GM23338 (cell line): ENCODE results near the gene ZNF609. TPM values are rescaled to one million over a fixed set of nuclear protein-coding genes. Genes with fewer than 3 reads are reported as not detected.
A peak's percentile ranks its signal among the peaks of the same experiment; 100 is the strongest.

ENCODE experiments used
- ATAC-seq: fragments of 200-7000 bp; cut with Tn5 transposase; 3 replicates; pipeline ENCODE4 v1.9.1; 2020
- DNase-seq: peaks from one replicate; pipeline ENCODE4 v3.0.0-alpha.2; 2015; ENCODE audit warnings: low spot score
- H2AFZ ChIP-seq: fragments of 200-600 bp; sonication (generic); 2 replicates; pipeline ENCODE4 v1.8.0; 2016; ENCODE audit warnings: antibody characterized with exemption, mild to moderate bottlenecking, moderate library complexity
- H3F3A ChIP-seq: fragments of 200-600 bp; sonication (generic); replicated peaks from 2 replicates; pipeline ENCODE4 v1.8.0; 2017; ENCODE audit warnings: antibody characterized with exemption, mixed run types, low read depth
- H3K27ac ChIP-seq: fragments of 200-600 bp; sonication (generic); 2 replicates; pipeline ENCODE4 v1.6.1; 2016; ENCODE audit warnings: low read depth
- H3K27me3 ChIP-seq: fragments of 200-600 bp; sonication (generic); 2 replicates; pipeline ENCODE4 v1.8.0; 2016; ENCODE audit warnings: mild to moderate bottlenecking, mixed run types, moderate library complexity; ENCODE audit not compliant: insufficient read depth
- H3K36me3 ChIP-seq: fragments of 200-600 bp; sonication (generic); 2 replicates; pipeline ENCODE4 v1.8.0; 2016; ENCODE audit warnings: mild to moderate bottlenecking; ENCODE audit not compliant: insufficient read depth
- H3K4me1 ChIP-seq: fragments of 200-600 bp; sonication (generic); 2 replicates; pipeline ENCODE4 v1.8.0; 2016; ENCODE audit warnings: mild to moderate bottlenecking, moderate library complexity; ENCODE audit not compliant: insufficient read depth
- H3K4me2 ChIP-seq: fragments of 200-600 bp; sonication (generic); 2 replicates; pipeline ENCODE4 v1.7.1; 2017; ENCODE audit warnings: mixed run types
- H3K4me3 ChIP-seq: fragments of 200-600 bp; sonication (generic); 2 replicates; pipeline ENCODE4 v1.6.1; 2016; ENCODE audit warnings: mixed run types
- H3K79me2 ChIP-seq: fragments of 200-600 bp; sonication (generic); replicated peaks from 2 replicates; pipeline ENCODE4 v1.8.0; 2017; ENCODE audit warnings: mild to moderate bottlenecking; ENCODE audit not compliant: insufficient read depth
- H3K9me2 ChIP-seq: fragments of 200-600 bp; sonication (generic); 2 replicates; pipeline ENCODE4 v1.8.0; 2017; ENCODE audit not compliant: insufficient read depth
- H4K20me1 ChIP-seq: fragments of 200-600 bp; sonication (generic); replicated peaks from 2 replicates; pipeline ENCODE4 v1.8.0; 2017; ENCODE audit warnings: mild to moderate bottlenecking; ENCODE audit not compliant: insufficient read depth
- H3K27ac Mint-ChIP-seq: 2 replicates; pipeline ENCODE4 v1.8.0; 2020; ENCODE audit warnings: inconsistent platforms, mild to moderate bottlenecking, moderate library complexity, mixed read lengths
- H3K27me3 Mint-ChIP-seq: 3 replicates; pipeline ENCODE4 v1.8.0; 2022; ENCODE audit warnings: low read depth, mild to moderate bottlenecking, moderate library complexity, mixed read lengths, inconsistent platforms; ENCODE audit not compliant: insufficient read depth, poor library complexity
- H3K36me3 Mint-ChIP-seq: 3 replicates; pipeline ENCODE4 v1.8.0; 2021; ENCODE audit warnings: low read depth, mild to moderate bottlenecking, inconsistent platforms, moderate library complexity, mixed read lengths
- H3K4me1 Mint-ChIP-seq: 3 replicates; pipeline ENCODE4 v1.8.0; 2020; ENCODE audit warnings: mild to moderate bottlenecking, inconsistent platforms, mixed read lengths
- H3K4me3 Mint-ChIP-seq: 3 replicates; pipeline ENCODE4 v1.8.0; 2021; ENCODE audit warnings: moderate library complexity, mild to moderate bottlenecking, inconsistent platforms, mixed read lengths
- H3K9me3 Mint-ChIP-seq: 3 replicates; pipeline ENCODE4 v1.8.0; 2020; ENCODE audit warnings: moderate library complexity, mild to moderate bottlenecking, inconsistent platforms, mixed read lengths
- ETS1 ChIP-seq: IDR thresholded peaks from 2 replicates; pipeline ENCODE4 v1.6.1; 2016; ENCODE audit warnings: antibody characterized with exemption
- JUNB ChIP-seq: IDR thresholded peaks from one replicate; pipeline ENCODE4 v1.6.1; 2016; ENCODE audit warnings: antibody characterized with exemption; ENCODE audit not compliant: unreplicated experiment
- NANOG ChIP-seq: IDR thresholded peaks from 2 replicates; pipeline ENCODE4 v1.6.1; 2016; ENCODE audit warnings: antibody characterized with exemption, borderline replicate concordance
- POLR2AphosphoS5 ChIP-seq: IDR thresholded peaks from 2 replicates; pipeline ENCODE4 v1.6.1; 2016; ENCODE audit warnings: antibody characterized with exemption, low read depth
- STAT1 ChIP-seq: IDR thresholded peaks from one replicate; pipeline ENCODE4 v1.6.1; 2016; ENCODE audit warnings: antibody characterized with exemption; ENCODE audit not compliant: unreplicated experiment
- ZNF114 ChIP-seq: fragments of 250-450 bp; sonication (Bioruptor Pico); IDR thresholded peaks from 2 replicates; pipeline ENCODE4 v1.5.0; 2020; ENCODE audit warnings: mild to moderate bottlenecking, moderate library complexity
- polyA plus RNA-seq: library from polyadenylated mRNA; unstranded; fragments of >200 nt; fragmentation: Nextera tagmentation; extraction: Ambion mirVana; gene quantifications from 2 replicates; pipeline ENCODE4 v1.2.1, GENCODE V29; 2016
- total RNA-seq: library from RNA; depleted of rRNA; stranded (reverse); fragments of >200 nt; shearing (Covaris generic); gene quantifications from 2 replicates; pipeline ENCODE4 v1.2.3, GENCODE V29; 2014
- TF ChIP-seq, protein P1 (sequence below): IDR thresholded peaks from one replicate; pipeline ENCODE4 v1.6.1; 2018; ENCODE audit warnings: antibody characterized with exemption; ENCODE audit not compliant: unreplicated experiment

The ZNF609 gene
- total and polyA plus RNA-seq, 2 experiments from 2014 or later: 26.4 to 40.2 TPM

DNA sequence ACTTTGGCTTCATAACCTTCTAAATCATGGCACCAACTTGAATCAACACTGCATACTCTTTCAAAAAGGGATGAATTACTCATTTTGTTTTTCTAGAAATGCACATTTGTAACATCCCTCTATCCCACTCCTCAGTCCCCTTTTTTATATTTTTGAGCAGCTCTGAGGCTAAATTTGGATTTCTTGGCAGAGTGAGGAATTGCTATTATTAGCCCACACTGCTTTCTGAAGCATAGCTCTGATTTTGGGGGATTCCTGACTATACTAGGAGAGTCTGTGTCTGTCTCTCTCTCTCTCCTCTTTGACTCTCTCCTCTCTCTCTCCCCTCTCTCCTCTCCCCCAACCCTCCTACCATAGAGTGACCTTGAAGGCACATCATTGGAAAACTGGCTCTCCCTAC, 238.4 kb downstream of the ZNF609 start:
- Histone ChIP-seq H3K4me3 (peak overlapping the region; percentile 74), H3K27me3 (no peaks in the 10 kb centered on the region), H3K4me2 (peak overlapping the region; percentile 94), H3K36me3 (peaks cover 22% of the 10 kb centered on the region), H3F3A (peaks cover 46% of the 10 kb centered on the region), H2AFZ (no peak overlapping the region), H4K20me1 (peaks cover 54% of the 10 kb centered on the region), H3K27ac (peak overlapping the region; percentile 99), H3K9me2 (no peaks in the 10 kb centered on the region), H3K79me2 (peaks cover 87% of the 10 kb centered on the region), H3K4me1 (peaks cover 52% of the 10 kb centered on the region)
- H3K36me3 Mint-ChIP-seq: peaks cover 81% of the 10 kb centered on the region
- H3K4me1 Mint-ChIP-seq: peaks cover 69% of the 10 kb centered on the region
- H3K27ac Mint-ChIP-seq: peak overlapping the region; percentile 100
- DNase-seq: no peak
- peak overlapping the region; percentile 77 for H3K4me3 Mint-ChIP-seq
- no peak for TF ChIP-seq STAT1
- no peak for TF ChIP-seq ZNF114
- H3K27me3 Mint-ChIP-seq: peaks cover 20% of the 10 kb centered on the region
- no peaks in the 10 kb centered on the region for H3K9me3 Mint-ChIP-seq
- ATAC-seq: no peak

GRCh38 chr15:64699751-64700388, 239.5 kb downstream of the ZNF609 start:
- peak overlapping the region; percentile 100 for H3K27ac Mint-ChIP-seq
- ATAC-seq (peak; percentile 64), DNase-seq (peak; percentile 90)
- H4K20me1 ChIP-seq: peaks cover 45% of the 10 kb centered on the region
- H3K4me1 ChIP-seq: peaks cover 57% of the 10 kb centered on the region
- peaks cover 76% of the 10 kb centered on the region for H3K79me2 ChIP-seq
- TF ChIP-seq NANOG: 0 out of 2 replicates have a peak, but pooled peaks have one; percentile 2
- TF ChIP-seq ETS1: peak; percentile 15; the same call in 1 of the 2 replicates
- TF ChIP-seq POLR2AphosphoS5: peak; percentile 53
- TF ChIP-seq JUNB: no peak
- peaks cover 43% of the 10 kb centered on the region for H3F3A ChIP-seq
- H3K27ac ChIP-seq: peak overlapping the region; percentile 99
- H3K4me1 Mint-ChIP-seq: peaks cover 65% of the 10 kb centered on the region
- peak overlapping the region; percentile 94 for H3K4me2 ChIP-seq
- H3K4me3 ChIP-seq: peak overlapping the region; percentile 74
- H3K36me3 Mint-ChIP-seq: peaks cover 74% of the 10 kb centered on the region
- peak overlapping the region; percentile 77 for H3K4me3 Mint-ChIP-seq
- H3K27me3 ChIP-seq: no peaks in the 10 kb centered on the region
- H3K9me3 Mint-ChIP-seq: no peaks in the 10 kb centered on the region
- H3K27me3 Mint-ChIP-seq: peaks cover 15% of the 10 kb centered on the region
- no peak overlapping the region for H2AFZ ChIP-seq
- peaks cover 11% of the 10 kb centered on the region for H3K36me3 ChIP-seq
- no peaks in the 10 kb centered on the region for H3K9me2 ChIP-seq

DNA sequence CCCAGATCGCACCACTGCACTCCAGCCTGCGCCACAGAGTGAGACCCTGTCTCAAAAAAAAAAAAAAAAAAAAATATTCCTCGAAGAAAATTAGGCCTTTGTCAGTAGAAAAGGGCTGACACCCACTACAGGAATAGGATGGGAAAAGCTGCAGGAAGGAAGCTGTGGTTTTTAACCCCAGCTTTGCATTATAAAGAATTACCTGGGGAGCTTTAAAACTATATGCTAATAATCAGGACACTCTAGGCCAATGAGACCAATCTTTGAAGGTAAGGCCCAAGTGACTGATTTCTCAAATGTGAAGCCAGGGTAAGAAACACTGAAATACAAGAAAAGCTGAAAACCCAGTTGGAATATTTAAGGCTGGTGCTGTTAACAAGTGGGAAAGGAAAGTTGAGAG, 240.7 kb downstream of the ZNF609 start:
- H3K4me2 ChIP-seq: peak overlapping the region; percentile 94
- Mint-ChIP-seq H3K4me1 (peaks cover 56% of the 10 kb centered on the region), H3K4me3 (peak overlapping the region; percentile 77), H3K27ac (peak overlapping the region; percentile 100), H3K36me3 (peaks cover 63% of the 10 kb centered on the region), H3K9me3 (no peaks in the 10 kb centered on the region), H3K27me3 (peaks cover 16% of the 10 kb centered on the region)
- H3K9me2 ChIP-seq: no peaks in the 10 kb centered on the region
- H2AFZ ChIP-seq: no peak overlapping the region
- peak overlapping the region; percentile 74 for H3K4me3 ChIP-seq
- peaks cover 47% of the 10 kb centered on the region for H3K4me1 ChIP-seq
- H3K36me3 ChIP-seq: peaks cover 1% of the 10 kb centered on the region
- H4K20me1 ChIP-seq: peaks cover 33% of the 10 kb centered on the region
- peaks cover 41% of the 10 kb centered on the region for H3F3A ChIP-seq
- H3K27me3 ChIP-seq: no peaks in the 10 kb centered on the region
- peaks cover 65% of the 10 kb centered on the region for H3K79me2 ChIP-seq
- TF ChIP-seq, protein P1, sequence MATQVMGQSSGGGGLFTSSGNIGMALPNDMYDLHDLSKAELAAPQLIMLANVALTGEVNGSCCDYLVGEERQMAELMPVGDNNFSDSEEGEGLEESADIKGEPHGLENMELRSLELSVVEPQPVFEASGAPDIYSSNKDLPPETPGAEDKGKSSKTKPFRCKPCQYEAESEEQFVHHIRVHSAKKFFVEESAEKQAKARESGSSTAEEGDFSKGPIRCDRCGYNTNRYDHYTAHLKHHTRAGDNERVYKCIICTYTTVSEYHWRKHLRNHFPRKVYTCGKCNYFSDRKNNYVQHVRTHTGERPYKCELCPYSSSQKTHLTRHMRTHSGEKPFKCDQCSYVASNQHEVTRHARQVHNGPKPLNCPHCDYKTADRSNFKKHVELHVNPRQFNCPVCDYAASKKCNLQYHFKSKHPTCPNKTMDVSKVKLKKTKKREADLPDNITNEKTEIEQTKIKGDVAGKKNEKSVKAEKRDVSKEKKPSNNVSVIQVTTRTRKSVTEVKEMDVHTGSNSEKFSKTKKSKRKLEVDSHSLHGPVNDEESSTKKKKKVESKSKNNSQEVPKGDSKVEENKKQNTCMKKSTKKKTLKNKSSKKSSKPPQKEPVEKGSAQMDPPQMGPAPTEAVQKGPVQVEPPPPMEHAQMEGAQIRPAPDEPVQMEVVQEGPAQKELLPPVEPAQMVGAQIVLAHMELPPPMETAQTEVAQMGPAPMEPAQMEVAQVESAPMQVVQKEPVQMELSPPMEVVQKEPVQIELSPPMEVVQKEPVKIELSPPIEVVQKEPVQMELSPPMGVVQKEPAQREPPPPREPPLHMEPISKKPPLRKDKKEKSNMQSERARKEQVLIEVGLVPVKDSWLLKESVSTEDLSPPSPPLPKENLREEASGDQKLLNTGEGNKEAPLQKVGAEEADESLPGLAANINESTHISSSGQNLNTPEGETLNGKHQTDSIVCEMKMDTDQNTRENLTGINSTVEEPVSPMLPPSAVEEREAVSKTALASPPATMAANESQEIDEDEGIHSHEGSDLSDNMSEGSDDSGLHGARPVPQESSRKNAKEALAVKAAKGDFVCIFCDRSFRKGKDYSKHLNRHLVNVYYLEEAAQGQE: no peak
- peak; percentile 34; the same call in 1 of the 2 replicates for TF ChIP-seq POLR2AphosphoS5
- H3K27ac ChIP-seq: peak overlapping the region; percentile 99
- DNase-seq (peak; percentile 83), ATAC-seq (peak; percentile 35)
